Caco-2 (cell line): ENCODE data around the gene FAM117B. TPM values are rescaled to one million over a fixed set of nuclear protein-coding genes. Genes with fewer than 3 reads are reported as not detected.

Source experiments
- BruUV-seq: library from RNA; stranded (reverse); fragments of 400-500 nt; replicated peaks from 2 replicates; lab custom pipeline; 2021; lab: Mats Ljungman, UMichigan
- CTCF ChIA-PET: fragments of 300-600 bp; sonication (Branson Sonifier 250); formaldehyde crosslinking; loops from one replicate; lab custom pipeline; 2022; ENCODE audit warnings: antibody characterized with exemption; lab: Charles Lee
- POLR2A ChIA-PET: fragments of 300-600 bp; sonication (Branson Sonifier 250); formaldehyde crosslinking; loops from one replicate; lab custom pipeline; 2022; ENCODE audit warnings: antibody characterized with exemption; lab: Charles Lee
- DNase-seq, 2 experiments: peaks; one replicate each; pipeline versions ENCODE4 v3.0.0 to v3.0.0-alpha.2; 2020 to 2022
- H3K27me3 ChIP-seq: replicated peaks from 2 replicates; pipeline ENCODE4 v1.6.0; 2011; ENCODE audit warnings: low read length; ENCODE audit not compliant: control insufficient read depth, insufficient read depth
- H3K36me3 ChIP-seq: 2 replicates; pipeline ENCODE4 v1.5.1; 2011; ENCODE audit warnings: low read length; ENCODE audit not compliant: control insufficient read depth, insufficient read depth
- H3K4me1 ChIP-seq: fragments of 250-450 bp; sonication (Bioruptor Pico); 2 replicates; pipeline ENCODE4 v1.5.1; 2020; ENCODE audit warnings: mild to moderate bottlenecking
- H3K4me3 ChIP-seq: 2 replicates; pipeline ENCODE4 v1.5.1; 2011; ENCODE audit warnings: low read depth, mild to moderate bottlenecking, control low read depth, low read length
- H3K9me3 ChIP-seq: fragments of 250-450 bp; sonication (Bioruptor Pico); 2 replicates; pipeline ENCODE4 v1.5.1; 2020; ENCODE audit warnings: mild to moderate bottlenecking, moderate library complexity
- H3K27ac Mint-ChIP-seq: one replicate; pipeline ENCODE4 v1.8.0; 2022; ENCODE audit warnings: mixed read lengths; ENCODE audit not compliant: unreplicated experiment
- H3K27me3 Mint-ChIP-seq: one replicate; pipeline ENCODE4 v1.8.0; 2022; ENCODE audit warnings: mixed read lengths; ENCODE audit not compliant: insufficient read depth, unreplicated experiment
- H3K36me3 Mint-ChIP-seq: one replicate; pipeline ENCODE4 v1.8.0; 2022; ENCODE audit warnings: mild to moderate bottlenecking, mixed read lengths; ENCODE audit not compliant: insufficient read depth, unreplicated experiment
- H3K4me1 Mint-ChIP-seq: one replicate; pipeline ENCODE4 v1.8.0; 2022; ENCODE audit warnings: low read depth, mixed read lengths; ENCODE audit not compliant: unreplicated experiment
- H3K4me3 Mint-ChIP-seq: one replicate; pipeline ENCODE4 v1.8.0; 2022; ENCODE audit warnings: mild to moderate bottlenecking, moderate library complexity, mixed read lengths; ENCODE audit not compliant: unreplicated experiment
- H3K9me3 Mint-ChIP-seq: one replicate; pipeline ENCODE4 v1.8.0; 2022; ENCODE audit warnings: mixed read lengths; ENCODE audit not compliant: unreplicated experiment
- intact Hi-C: fragments of 100-400 bp; cut with micrococcal nuclease; formaldehyde crosslinking; loops from one replicate; pipeline ENCODE4 v1.10.0; 2022; ENCODE audit not compliant: unreplicated experiment
- total RNA-seq: library from RNA; stranded (reverse); gene quantifications from 2 replicates; pipeline ENCODE4 v1.2.3, GENCODE V29; 2022
- TF ChIP-seq, protein P1 (sequence below), 2 experiments: fragments of 200-600 bp in 1 of 2; IDR thresholded peaks; 1 replicate in 1 of 2; 2 replicates in 1 of 2; pipeline versions ENCODE4 v1.5.1 to v1.8.0; 2011 to 2022; ENCODE audit warnings: antibody characterized with exemption in 1 of 2, control low read depth in 1 of 2, inconsistent platforms in 1 of 2, low read depth in 1 of 2, low read length in 1 of 2, mild to moderate bottlenecking in 1 of 2, moderate library complexity in 1 of 2; ENCODE audit not compliant: insufficient read depth in 1 of 2, severe bottlenecking in 1 of 2, unreplicated experiment in 1 of 2

Gene FAM117B
- total RNA-seq, 1 experiment from 2014 or later, result 9.8 TPM

- Histone ChIP-seq H3K9me3 (no peaks in the 10 kb centered on the region), H3K4me1 (0 out of 2 replicates have a peak, but pooled peaks cover 7% of the 10 kb centered on the region), H3K27me3 (no peaks in the 10 kb centered on the region), H3K36me3 (0 out of 2 replicates have a peak, but pooled peaks cover 1% of the 10 kb centered on the region), H3K4me3 (no peak overlapping the region)
- BruUV-seq, result no TSS peak
- Mint-ChIP-seq H3K27ac (no peak overlapping the region), H3K9me3 (no peaks in the 10 kb centered on the region), H3K4me3 (no peak overlapping the region), H3K36me3 (peaks cover 10% of the 10 kb centered on the region), H3K4me1 (no peaks in the 10 kb centered on the region), H3K27me3 (no peaks in the 10 kb centered on the region)
- intact Hi-C loops, result no loop called here
- CTCF ChIA-PET, result no interaction called here
- DNase-seq, result no peak
- TF ChIP-seq, protein P1, sequence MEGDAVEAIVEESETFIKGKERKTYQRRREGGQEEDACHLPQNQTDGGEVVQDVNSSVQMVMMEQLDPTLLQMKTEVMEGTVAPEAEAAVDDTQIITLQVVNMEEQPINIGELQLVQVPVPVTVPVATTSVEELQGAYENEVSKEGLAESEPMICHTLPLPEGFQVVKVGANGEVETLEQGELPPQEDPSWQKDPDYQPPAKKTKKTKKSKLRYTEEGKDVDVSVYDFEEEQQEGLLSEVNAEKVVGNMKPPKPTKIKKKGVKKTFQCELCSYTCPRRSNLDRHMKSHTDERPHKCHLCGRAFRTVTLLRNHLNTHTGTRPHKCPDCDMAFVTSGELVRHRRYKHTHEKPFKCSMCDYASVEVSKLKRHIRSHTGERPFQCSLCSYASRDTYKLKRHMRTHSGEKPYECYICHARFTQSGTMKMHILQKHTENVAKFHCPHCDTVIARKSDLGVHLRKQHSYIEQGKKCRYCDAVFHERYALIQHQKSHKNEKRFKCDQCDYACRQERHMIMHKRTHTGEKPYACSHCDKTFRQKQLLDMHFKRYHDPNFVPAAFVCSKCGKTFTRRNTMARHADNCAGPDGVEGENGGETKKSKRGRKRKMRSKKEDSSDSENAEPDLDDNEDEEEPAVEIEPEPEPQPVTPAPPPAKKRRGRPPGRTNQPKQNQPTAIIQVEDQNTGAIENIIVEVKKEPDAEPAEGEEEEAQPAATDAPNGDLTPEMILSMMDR (IDR thresholded peaks at IDR 0.05; ENCODE audit: insufficient read depth in 1 of 2, low read depth in 1 of 2, low read length in 1 of 2, severe bottlenecking in 1 of 2, unreplicated experiment in 1 of 2), result no peak
- POLR2A ChIA-PET, result no interaction called here
Measured at GRCh38 chr2:202757339-202757738, 122.6 kb downstream of the FAM117B start.

- H3K9me3 ChIP-seq, result no peaks in the 10 kb centered on the region
- Mint-ChIP-seq H3K4me1 (no peaks in the 10 kb centered on the region), H3K27ac (no peak overlapping the region), H3K4me3 (no peak overlapping the region), H3K36me3 (peaks cover 10% of the 10 kb centered on the region), H3K27me3 (no peaks in the 10 kb centered on the region), H3K9me3 (no peaks in the 10 kb centered on the region)
- H3K27me3 ChIP-seq, result no peaks in the 10 kb centered on the region
- H3K4me1 ChIP-seq, result 0 out of 2 replicates have a peak, but pooled peaks cover 7% of the 10 kb centered on the region
- TF ChIP-seq, protein P1 (IDR thresholded peaks at IDR 0.05; ENCODE audit: insufficient read depth in 1 of 2, low read depth in 1 of 2, low read length in 1 of 2, severe bottlenecking in 1 of 2, unreplicated experiment in 1 of 2), result no peak
- ChIA-PET CTCF (no interaction called here), POLR2A (no interaction called here)
- H3K4me3 ChIP-seq, result no peak overlapping the region
- no peak for DNase-seq
- H3K36me3 ChIP-seq, result 0 out of 2 replicates have a peak, but pooled peaks cover 1% of the 10 kb centered on the region
- no TSS peak for BruUV-seq
- intact Hi-C loops, result no loop called here
Measured at GRCh38 chr2:202758128-202758527, 123.4 kb downstream of the FAM117B start.

DNA sequence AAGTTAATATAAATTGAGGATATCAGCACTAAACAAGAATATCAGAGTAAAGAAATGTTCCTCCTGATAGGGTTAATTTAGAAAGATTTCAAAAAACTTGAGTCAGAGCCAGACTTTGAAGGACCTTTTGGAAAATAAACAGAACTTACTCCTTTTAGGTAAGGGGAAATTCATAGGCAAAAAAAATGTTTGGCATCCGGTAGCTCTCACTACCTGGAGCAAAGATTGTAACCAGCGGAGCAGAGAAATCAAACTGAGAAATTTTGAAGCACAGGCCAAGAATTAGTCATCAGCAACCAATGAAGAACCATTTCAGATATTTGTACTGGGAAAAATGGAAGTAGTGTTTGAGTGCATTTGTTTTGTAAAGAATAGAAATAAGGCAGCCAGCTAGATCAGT is 123.8 kb downstream of the FAM117B start:
- ChIA-PET POLR2A (no interaction called here), CTCF (no interaction called here)
- Histone ChIP-seq H3K27me3 (no peaks in the 10 kb centered on the region), H3K36me3 (0 out of 2 replicates have a peak, but pooled peaks cover 1% of the 10 kb centered on the region), H3K9me3 (no peaks in the 10 kb centered on the region), H3K4me1 (0 out of 2 replicates have a peak, but pooled peaks cover 7% of the 10 kb centered on the region), H3K4me3 (no peak overlapping the region)
- no peak for DNase-seq
- Mint-ChIP-seq H3K4me3 (no peak overlapping the region), H3K27ac (no peak overlapping the region), H3K9me3 (no peaks in the 10 kb centered on the region), H3K4me1 (no peaks in the 10 kb centered on the region), H3K36me3 (peaks cover 10% of the 10 kb centered on the region), H3K27me3 (no peaks in the 10 kb centered on the region)
- no TSS peak for BruUV-seq
- intact Hi-C loops, result no loop called here
- TF ChIP-seq, protein P1 (IDR thresholded peaks at IDR 0.05; ENCODE audit: insufficient read depth in 1 of 2, low read depth in 1 of 2, low read length in 1 of 2, severe bottlenecking in 1 of 2, unreplicated experiment in 1 of 2), result no peak
